Keratinocyte (primary cell): Measurements from ENCODE around the gene PEAK3. TPM values are rescaled to one million over a fixed set of nuclear protein-coding genes. Genes with fewer than 3 reads are reported as not detected.

ENCODE experiments used
- DNase-seq: peaks from one replicate; pipeline ENCODE4 v3.0.0-alpha.2; 2011; ENCODE audit warnings: low read depth, missing footprints, low spot score
- FAIRE-seq: peaks from 2 replicates; lab custom pipeline; 2011; peaks lifted over from hg19 to GRCh38; lab: Jason Lieb, UNC
- H2AFZ ChIP-seq: 2 replicates; pipeline ENCODE4 v1.6.0; 2012; ENCODE audit warnings: low read length, control low read depth, inconsistent platforms; ENCODE audit not compliant: control insufficient read depth
- H3K27ac ChIP-seq: 2 replicates; pipeline ENCODE4 v1.5.1; 2011; ENCODE audit warnings: low read length; ENCODE audit not compliant: control insufficient read depth, insufficient read depth
- H3K27me3 ChIP-seq: 3 replicates; pipeline ENCODE4 v1.6.0; 2011; ENCODE audit warnings: low read length; ENCODE audit not compliant: control insufficient read depth, insufficient read depth; ENCODE audit errors: extremely low read depth
- H3K36me3 ChIP-seq, 2 experiments: 2 replicates in 1 of 2; 3 replicates in 1 of 2; pipeline ENCODE4 v1.5.1; 2011; ENCODE audit warnings: low read length in 2 of 2, mild to moderate bottlenecking in 1 of 2; ENCODE audit not compliant: control insufficient read depth in 2 of 2, insufficient read depth in 2 of 2; ENCODE audit errors: extremely low read depth in 1 of 2
- H3K4me1 ChIP-seq: 3 replicates; pipeline ENCODE4 v1.5.1; 2011; ENCODE audit warnings: low read length; ENCODE audit not compliant: control insufficient read depth, insufficient read depth; ENCODE audit errors: extremely low read depth
- H3K4me2 ChIP-seq: 3 replicates; pipeline ENCODE4 v1.6.0; 2011; ENCODE audit warnings: low read depth, low read length; ENCODE audit not compliant: control insufficient read depth, insufficient read depth; ENCODE audit errors: extremely low read depth
- H3K4me3 ChIP-seq, 3 experiments: fragments of 200-600 bp in 1 of 3; sonication (generic) in 1 of 3; 2 replicates in 2 of 3; 3 replicates in 1 of 3; pipeline ENCODE4 v1.5.1; 2011 to 2016; ENCODE audit warnings: low read length in 3 of 3, mild to moderate bottlenecking in 3 of 3, control low read depth in 2 of 3, inconsistent platforms in 1 of 3, low read depth in 1 of 3, mixed read lengths in 1 of 3, mixed run types in 1 of 3, moderate library complexity in 1 of 3; ENCODE audit not compliant: control insufficient read depth in 2 of 3, insufficient read depth in 2 of 3; ENCODE audit errors: extremely low read depth in 1 of 3
- H3K79me2 ChIP-seq: 2 replicates; pipeline ENCODE4 v1.6.0; 2012; ENCODE audit warnings: low read length; ENCODE audit not compliant: control insufficient read depth, insufficient read depth
- H3K9ac ChIP-seq: 3 replicates; pipeline ENCODE4 v1.6.0; 2011; ENCODE audit warnings: low read length; ENCODE audit not compliant: control insufficient read depth, insufficient read depth; ENCODE audit errors: extremely low read depth
- H3K9me1 ChIP-seq: 3 replicates; pipeline ENCODE4 v1.6.0; 2011; ENCODE audit warnings: low read length; ENCODE audit not compliant: control insufficient read depth, insufficient read depth; ENCODE audit errors: extremely low read depth
- H3K9me3 ChIP-seq: 2 replicates; pipeline ENCODE4 v1.5.1; 2012; ENCODE audit warnings: low read depth, low read length; ENCODE audit not compliant: control insufficient read depth
- H4K20me1 ChIP-seq: 3 replicates; pipeline ENCODE4 v1.6.0; 2011; ENCODE audit warnings: low read length; ENCODE audit not compliant: control insufficient read depth, insufficient read depth; ENCODE audit errors: extremely low read depth
- EZH2 ChIP-seq: IDR thresholded peaks from one replicate; pipeline ENCODE4 v1.6.1; 2012; ENCODE audit warnings: inconsistent platforms, mild to moderate bottlenecking, low read length, moderate library complexity
- dilution Hi-C: fragments of 300-500 bp; cut with MboI; formaldehyde crosslinking; loops from one replicate; pipeline ENCODE4 v1.7.0; 2020; ENCODE audit warnings: low sequenced_read_pairs; ENCODE audit not compliant: extremely low pct_ligation_motif_present
- polyA plus RNA-seq, 5 experiments: library from polyadenylated mRNA; depleted of rRNA in 3 of 5; stranded (reverse) in 3 of 5; stranded (forward) in 1 of 5; unstranded in 1 of 5; fragments of >200 nt; gene quantifications; 1 replicate in 1 of 5; 2 replicates in 3 of 5; 3 replicates in 1 of 5; pipeline versions ENCODE4 v1.2.1 to v1.2.3, GENCODE V29; 2011 to 2012; ENCODE audit warnings: missing spikeins in 2 of 5, low read depth in 1 of 5, low replicate concordance in 1 of 5
- small RNA-seq, 3 experiments: library from RNA; depleted of rRNA; stranded (forward); fragments of <200 nt; gene quantifications; one replicate each; pipeline ENCODE3, GENCODE V24; 2012; ENCODE audit warnings: low read depth in 3 of 3, low replicate concordance in 1 of 3; ENCODE audit not compliant: insufficient read length in 3 of 3
- TF ChIP-seq, protein P1 (sequence below), 3 experiments: IDR thresholded peaks in 1 of 3; conservative IDR thresholded peaks in 1 of 3; optimal IDR thresholded peaks in 1 of 3; 2 replicates in 2 of 3; 3 replicates in 1 of 3; pipeline versions ENCODE3 to v1.5.1; 2011; ENCODE audit warnings: low read length in 3 of 3, mild to moderate bottlenecking in 3 of 3, moderate library complexity in 2 of 3, control low read depth in 1 of 3, inconsistent platforms in 1 of 3; ENCODE audit not compliant: insufficient read depth in 2 of 3; ENCODE audit errors: extremely low read depth in 1 of 3

The PEAK3 gene
- polyA plus RNA-seq, 1 donor (not counting 4 experiments of a cell fraction or from before 2014, with no cell fraction given), result not detected

- no peaks in the 10 kb centered on the region for H3K9me3 ChIP-seq
- no peaks in the 10 kb centered on the region for H3K9me1 ChIP-seq
- H3K9ac ChIP-seq, result no peak overlapping the region
- DNase-seq (no peak), FAIRE-seq (no peak)
- H3K4me3 ChIP-seq, result no peak overlapping the region
- no peaks in the 10 kb centered on the region for H3K27me3 ChIP-seq
- H3K79me2 ChIP-seq, result no peaks in the 10 kb centered on the region
- dilution Hi-C loops, result no loop called here
- peaks cover 7% of the 10 kb centered on the region for H4K20me1 ChIP-seq
- H3K4me2 ChIP-seq, result no peak overlapping the region
- H2AFZ ChIP-seq, result no peak overlapping the region
- peaks cover 24 to 32% of the 10 kb centered on the region in 2 experiments for H3K36me3 ChIP-seq
- no peak for TF ChIP-seq EZH2
- TF ChIP-seq, protein P1, sequence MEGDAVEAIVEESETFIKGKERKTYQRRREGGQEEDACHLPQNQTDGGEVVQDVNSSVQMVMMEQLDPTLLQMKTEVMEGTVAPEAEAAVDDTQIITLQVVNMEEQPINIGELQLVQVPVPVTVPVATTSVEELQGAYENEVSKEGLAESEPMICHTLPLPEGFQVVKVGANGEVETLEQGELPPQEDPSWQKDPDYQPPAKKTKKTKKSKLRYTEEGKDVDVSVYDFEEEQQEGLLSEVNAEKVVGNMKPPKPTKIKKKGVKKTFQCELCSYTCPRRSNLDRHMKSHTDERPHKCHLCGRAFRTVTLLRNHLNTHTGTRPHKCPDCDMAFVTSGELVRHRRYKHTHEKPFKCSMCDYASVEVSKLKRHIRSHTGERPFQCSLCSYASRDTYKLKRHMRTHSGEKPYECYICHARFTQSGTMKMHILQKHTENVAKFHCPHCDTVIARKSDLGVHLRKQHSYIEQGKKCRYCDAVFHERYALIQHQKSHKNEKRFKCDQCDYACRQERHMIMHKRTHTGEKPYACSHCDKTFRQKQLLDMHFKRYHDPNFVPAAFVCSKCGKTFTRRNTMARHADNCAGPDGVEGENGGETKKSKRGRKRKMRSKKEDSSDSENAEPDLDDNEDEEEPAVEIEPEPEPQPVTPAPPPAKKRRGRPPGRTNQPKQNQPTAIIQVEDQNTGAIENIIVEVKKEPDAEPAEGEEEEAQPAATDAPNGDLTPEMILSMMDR (optimal IDR thresholded peaks at IDR 0.05 in 1 of 3, IDR thresholded peaks at IDR 0.05 in 1 of 3, conservative IDR thresholded peaks at IDR 0.05 in 1 of 3; ENCODE audit: extremely low read depth in 1 of 3, insufficient read depth in 2 of 3, low read length in 3 of 3), result no peak
- no peaks in the 10 kb centered on the region for H3K4me1 ChIP-seq
- no peak overlapping the region for H3K27ac ChIP-seq
Measured at GRCh38 chr19:2224754-2225349, 57.1 kb downstream of the PEAK3 start.

Small RNA genes lying within 50 kb of the gene (small RNA-seq; reads per million reads assigned to genes)
- 0 reads per million in 3 experiments for gene MIR1227

Other genes starting within 250 kb of the PEAK3 start
- 64.0 to 113 TPM (median 88.3 TPM) in 3 replicates for gene MKNK2, start 230.9 kb downstream of the PEAK3 start, polyA plus RNA-seq
- 24.1 to 61.8 TPM (median 34.2 TPM) in 3 replicates for gene MOB3A, start 185.8 kb downstream of the PEAK3 start, polyA plus RNA-seq
- gene IZUMO4, start 185.3 kb downstream of the PEAK3 start, polyA plus RNA-seq, result 6.0 to 14.9 TPM (median 6.7 TPM) in 3 replicates
- 51.1 to 108 TPM (median 56.1 TPM) in 3 replicates for gene AP3D1, start 130.6 kb downstream of the PEAK3 start, polyA plus RNA-seq
- gene DOT1L, start 118.2 kb downstream of the PEAK3 start, polyA plus RNA-seq, result 3.0 to 4.6 TPM (median 3.3 TPM) in 3 replicates
- 36.8 to 53.1 TPM (median 46.8 TPM) in 3 replicates for gene PLEKHJ1, start 45.8 kb downstream of the PEAK3 start, polyA plus RNA-seq
- 4.7 to 24.1 TPM (median 4.7 TPM) in 3 replicates for gene SF3A2, start 45.4 kb downstream of the PEAK3 start, polyA plus RNA-seq
- gene AMH, start 32.9 kb downstream of the PEAK3 start, polyA plus RNA-seq, result 0.02 to 0.15 TPM (median 0.07 TPM) in 3 replicates
- not detected in 3 replicates for gene JSRP1, start 25.8 kb downstream of the PEAK3 start, polyA plus RNA-seq
- gene LINGO3, start 26.0 kb upstream of the PEAK3 start, polyA plus RNA-seq, result not detected in 3 replicates
- 206 to 275 TPM (median 243 TPM) in 3 replicates for gene LSM7, start 46.4 kb upstream of the PEAK3 start, polyA plus RNA-seq
- 9.3 to 20.9 TPM (median 13.5 TPM) in 3 replicates for gene SPPL2B, start 46.5 kb upstream of the PEAK3 start, polyA plus RNA-seq
- not detected in 3 replicates for gene TMPRSS9, start 78.1 kb upstream of the PEAK3 start, polyA plus RNA-seq
- gene TIMM13, start 145.4 kb upstream of the PEAK3 start, polyA plus RNA-seq, result 38.8 to 64.3 TPM (median 45.0 TPM) in 3 replicates
- 55.7 to 84.8 TPM (median 80.1 TPM) in 3 replicates for gene LMNB2, start 174.8 kb upstream of the PEAK3 start, polyA plus RNA-seq
- gene GADD45B, start 194.0 kb upstream of the PEAK3 start, polyA plus RNA-seq, result 20.6 to 32.4 TPM (median 26.8 TPM) in 3 replicates